ENCODE data around the gene NUDT16L1.
"Not testable (repeated sequence)": the region's sequence is repeated elsewhere in the genome, so short reads cannot be mapped to it uniquely, and the experiment has no call there.

NUDT16L1 gene

DNA sequence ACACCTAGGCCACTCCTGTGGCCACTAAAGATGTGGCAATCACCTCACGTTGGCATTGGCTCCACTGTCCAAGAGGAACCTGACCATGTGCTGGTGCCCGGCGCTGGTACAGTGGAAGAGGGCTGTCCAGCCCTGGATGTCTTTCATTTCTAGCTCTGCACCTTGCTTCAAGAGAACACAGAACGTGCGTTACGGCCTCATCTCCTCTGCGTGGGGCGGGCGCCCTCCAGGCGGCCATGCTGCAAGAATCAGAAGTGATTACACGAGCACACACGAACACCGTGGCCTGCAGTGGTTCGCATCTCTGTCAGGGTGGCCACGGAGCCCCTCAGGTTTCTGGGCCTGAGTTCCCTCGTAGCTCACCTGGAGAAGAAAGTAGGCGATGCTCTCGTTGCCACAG lies 33.3 kb downstream of the NUDT16L1 start:
- DNase-seq: no peak

DNA sequence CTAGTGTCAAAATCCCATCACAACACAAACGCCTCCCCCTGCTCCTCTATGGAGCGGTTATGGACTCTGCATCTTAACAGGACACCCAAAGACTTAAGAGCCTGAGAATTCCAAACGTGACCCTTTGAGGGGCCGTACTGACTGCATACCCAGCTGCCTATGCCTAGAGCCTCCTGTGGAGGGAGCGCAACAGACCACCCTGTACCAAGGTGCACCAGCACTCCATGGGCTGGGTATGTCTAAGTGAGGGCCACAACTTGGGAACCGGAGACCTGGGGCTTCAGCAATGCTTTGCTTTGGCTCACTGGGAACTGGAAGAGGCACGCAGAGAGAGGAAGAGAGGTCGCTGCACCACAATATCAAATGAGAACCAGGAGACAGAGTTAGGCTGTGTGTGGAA lies 35.3 kb downstream of the NUDT16L1 start:
- no peak for DNase-seq

DNA sequence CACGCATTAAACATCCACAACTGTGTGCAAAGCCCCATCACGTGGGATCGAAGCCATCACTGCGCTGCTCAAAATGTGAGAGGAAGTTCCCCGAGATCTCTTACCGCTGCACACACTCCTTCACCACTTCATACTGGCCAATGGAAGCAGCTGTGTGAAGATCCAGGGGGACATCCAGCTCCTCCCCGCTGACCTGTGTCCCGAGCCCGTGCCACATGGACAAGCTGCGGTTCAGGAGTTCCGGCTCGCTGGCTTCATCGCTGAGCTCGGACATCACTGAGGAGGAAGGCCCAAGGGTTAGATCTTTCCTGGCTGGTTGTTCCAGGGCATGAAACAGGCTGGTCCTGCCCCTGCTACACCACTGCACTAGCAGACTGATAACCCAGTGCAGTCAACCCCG lies 36.5 kb downstream of the NUDT16L1 start:
- DNase-seq: no peak

DNA sequence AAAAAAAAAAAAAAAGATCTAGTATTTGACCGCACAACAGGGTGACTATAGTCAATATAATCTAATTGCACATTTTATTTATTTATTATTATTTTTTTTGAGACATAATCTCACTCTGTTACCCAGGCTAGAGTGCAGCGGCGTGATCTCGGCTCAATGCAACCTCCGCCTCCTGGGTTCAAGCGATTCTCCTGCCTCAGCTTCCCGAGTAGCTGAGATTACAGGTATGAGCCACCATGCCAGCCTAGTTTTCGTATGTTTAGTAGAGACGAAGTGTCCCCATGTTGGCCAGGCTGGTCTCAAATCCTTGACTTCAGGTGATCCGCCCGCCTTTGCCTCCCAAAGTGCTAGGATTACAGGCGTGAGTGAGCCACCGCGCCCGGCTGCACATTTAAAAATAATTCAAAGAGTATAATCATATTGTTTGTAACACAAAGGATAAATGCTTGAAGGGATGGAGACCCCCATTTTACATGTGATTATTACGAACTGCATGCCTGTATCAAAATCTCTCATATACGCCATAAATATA lies 39.9 kb downstream of the NUDT16L1 start:
- no peak for DNase-seq

DNA sequence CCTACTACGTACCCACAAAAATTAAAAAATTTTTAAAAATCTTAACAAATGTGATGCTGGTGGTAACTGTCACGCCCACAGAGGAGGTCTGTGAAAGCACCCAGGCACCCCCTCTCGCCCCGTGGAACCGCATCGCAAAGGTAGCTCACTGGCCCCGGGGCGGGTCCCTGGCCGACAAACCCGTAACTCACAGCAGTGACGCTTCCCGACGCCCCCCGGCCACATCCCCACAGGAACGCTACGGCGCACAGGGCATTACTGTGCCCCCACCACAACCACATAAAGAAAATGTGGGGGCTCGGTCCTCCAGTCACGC lies 40.3 kb downstream of the NUDT16L1 start:
- no peak for DNase-seq

DNA sequence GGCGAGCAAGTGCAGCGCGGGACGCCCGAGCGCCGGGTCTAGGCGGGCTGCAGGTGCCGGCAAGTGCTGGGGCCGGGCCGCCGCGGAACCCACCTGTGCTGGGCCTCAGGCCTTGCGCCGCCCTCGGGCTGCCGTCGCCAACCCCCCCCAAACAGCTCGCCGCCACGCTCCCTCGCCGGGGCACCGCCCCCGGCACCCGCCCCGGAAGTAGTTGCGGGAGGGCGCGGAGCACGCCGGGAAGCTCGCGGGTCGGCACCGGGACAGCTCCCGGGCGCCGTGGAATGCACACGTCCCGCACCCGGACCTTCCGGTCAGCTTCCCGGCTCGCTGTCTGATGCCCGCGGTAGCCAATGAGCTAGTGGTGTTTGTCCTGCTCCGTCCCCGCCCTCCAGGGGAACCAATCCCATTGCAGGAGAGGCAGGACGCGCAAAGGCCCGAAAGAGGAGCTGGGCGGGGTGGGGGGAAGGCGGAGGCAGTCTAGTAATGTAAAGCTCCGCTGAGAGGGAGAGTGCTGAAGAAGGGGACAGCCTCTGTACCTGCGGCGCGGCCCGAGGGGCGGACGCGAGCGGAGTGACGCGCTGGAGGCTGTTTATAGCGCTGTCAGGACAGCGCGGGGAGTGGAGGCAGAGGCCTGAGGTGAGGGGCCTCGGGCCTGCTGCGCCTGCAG lies 40.8 kb downstream of the NUDT16L1 start, which contains the start of the genes ANKS3 and DNAAF8:
TSS of gene ANKS3 (minus strand) at position 209 of the 667 bp plus-strand sequence. CDS start 4,122 bp downstream, outside the sequence.
TSS of gene DNAAF8 (plus strand) at position 475 of the 667 bp plus-strand sequence. CDS start 1,978 bp downstream, outside the sequence.
- DNase-seq: peak; percentile 80

DNA sequence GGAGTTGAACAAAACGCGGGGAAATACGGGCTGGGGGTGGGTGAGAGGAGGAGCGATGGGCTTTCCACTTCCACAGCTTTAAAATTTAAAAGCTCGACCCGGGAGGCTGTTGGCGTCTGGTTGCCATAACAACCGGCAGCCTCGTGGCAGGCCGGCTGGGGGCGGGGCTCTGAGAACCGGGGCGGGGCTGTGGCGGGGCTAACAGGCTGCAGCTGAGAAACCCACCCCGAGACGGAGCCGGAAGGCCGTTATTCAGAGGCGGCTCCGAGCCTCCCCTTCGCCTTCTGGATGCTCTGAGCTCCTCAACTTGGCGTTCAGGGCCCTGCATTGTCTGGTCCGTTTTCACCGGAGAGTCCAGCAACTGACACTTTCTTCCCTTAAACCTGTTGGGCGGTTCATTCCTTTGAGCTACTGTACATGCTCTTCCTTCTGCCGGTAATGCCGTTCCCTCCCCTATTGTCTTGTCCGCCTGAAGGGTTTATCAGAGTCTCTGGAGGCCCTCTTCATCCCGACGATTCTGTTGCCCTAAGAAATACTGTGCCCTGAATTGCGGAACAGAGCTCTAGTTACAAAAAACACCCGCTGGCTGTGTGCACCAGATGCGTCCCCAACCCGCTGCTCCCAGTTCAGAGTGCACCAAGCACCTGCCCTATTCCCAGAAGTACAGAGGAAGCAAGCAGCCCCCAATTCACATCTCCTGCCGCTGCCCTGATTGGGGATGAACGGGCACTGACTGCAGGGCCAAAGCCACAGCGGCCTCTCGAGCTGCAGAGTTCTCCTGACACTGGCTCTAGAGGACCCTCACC lies 41.6 kb downstream of the NUDT16L1 start:
- peak; percentile 93 for DNase-seq

DNA sequence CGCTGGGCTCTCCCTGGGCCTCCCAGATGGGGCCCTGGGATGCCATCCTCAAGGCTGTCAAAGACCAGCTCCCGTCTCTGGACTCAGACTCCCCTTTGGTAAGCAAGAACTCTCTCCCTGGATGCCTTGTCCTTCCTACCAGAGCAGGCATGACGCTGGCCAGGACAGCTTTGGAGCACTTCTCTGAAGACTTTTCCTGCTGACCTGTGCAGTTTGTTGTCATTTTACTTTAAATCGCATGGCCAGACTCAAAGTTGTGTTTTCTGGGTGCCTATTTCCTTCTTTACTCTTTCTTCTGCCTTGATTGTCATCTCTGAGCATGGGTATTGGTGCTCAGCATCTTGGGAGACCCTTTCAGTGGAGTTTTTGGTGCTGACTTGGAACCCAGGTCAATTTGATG lies 43.2 kb downstream of the NUDT16L1 start:
- no peak for DNase-seq

DNA sequence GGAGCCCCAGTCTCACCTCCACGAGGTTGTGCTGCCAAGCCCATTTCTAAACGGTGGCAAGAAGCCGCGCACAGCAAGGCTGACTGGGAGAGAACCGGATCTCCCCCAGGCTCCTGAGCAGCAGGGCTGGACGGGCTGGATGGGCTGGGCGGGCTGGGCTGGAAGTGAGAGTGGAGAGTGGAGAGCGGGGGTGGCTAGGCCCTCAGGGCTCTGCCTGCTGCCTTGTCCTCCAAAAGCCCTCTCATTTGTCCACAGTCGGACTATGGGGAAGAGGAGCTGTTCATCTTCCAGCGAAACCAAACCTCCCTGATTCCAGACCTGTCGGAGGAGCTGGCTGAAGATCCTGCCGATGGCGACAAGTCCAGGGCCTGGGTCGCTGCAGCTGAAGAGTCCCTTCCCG lies 44.2 kb downstream of the NUDT16L1 start:
- DNase-seq: no peak

DNA sequence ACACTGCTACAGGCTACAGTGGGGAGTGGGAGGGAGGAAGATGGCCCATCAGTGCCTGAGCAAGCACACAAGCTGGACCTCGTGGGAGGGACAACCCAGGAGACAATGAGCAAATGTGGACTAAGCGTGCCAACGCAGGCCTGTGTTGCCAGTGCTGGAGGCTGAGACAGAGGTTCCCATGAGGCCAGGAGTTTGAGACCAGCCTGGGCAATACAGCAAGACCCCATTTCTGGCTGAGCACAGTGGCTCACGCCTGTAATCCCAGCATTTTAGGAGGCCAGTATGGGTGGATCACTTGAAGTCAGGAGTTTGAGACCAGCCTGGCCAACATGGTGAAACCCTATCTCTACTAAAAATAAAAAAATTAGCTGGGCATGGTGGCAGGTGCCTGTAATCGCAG lies 45.0 kb downstream of the NUDT16L1 start:
- not testable (repeated sequence) for DNase-seq

DNA sequence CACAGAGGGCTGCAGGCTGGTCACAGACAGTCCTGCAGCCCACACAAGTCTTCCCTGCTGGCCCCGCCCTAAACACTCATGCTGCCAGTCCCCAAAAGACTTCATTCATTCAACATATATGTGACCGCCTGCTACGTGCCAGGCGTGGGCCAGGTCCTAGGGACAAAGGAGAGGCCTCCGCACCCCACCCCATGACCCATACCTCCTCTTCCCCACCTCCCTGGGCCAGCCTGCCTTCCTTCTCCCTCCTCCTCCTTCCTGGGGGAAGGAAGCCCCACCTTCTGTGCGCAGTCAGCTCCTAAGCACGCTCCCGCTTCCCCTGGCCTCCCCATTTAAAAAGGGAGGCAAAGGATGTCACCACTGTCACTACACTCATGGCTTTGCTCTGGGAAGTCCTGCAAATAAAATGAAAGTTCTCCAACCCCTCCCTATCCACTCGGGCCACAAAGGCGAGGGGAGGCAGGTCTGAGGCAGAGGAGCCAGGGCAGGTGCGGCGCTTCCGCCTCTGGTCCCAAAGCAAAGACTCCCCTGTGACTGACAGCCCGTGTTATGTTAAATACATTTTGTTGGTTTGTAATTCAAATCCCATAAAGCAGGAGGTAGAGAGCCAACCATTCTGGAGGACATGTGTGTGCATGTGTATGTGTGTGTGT lies 50.0 kb downstream of the NUDT16L1 start:
- DNase-seq: no peak

DNA sequence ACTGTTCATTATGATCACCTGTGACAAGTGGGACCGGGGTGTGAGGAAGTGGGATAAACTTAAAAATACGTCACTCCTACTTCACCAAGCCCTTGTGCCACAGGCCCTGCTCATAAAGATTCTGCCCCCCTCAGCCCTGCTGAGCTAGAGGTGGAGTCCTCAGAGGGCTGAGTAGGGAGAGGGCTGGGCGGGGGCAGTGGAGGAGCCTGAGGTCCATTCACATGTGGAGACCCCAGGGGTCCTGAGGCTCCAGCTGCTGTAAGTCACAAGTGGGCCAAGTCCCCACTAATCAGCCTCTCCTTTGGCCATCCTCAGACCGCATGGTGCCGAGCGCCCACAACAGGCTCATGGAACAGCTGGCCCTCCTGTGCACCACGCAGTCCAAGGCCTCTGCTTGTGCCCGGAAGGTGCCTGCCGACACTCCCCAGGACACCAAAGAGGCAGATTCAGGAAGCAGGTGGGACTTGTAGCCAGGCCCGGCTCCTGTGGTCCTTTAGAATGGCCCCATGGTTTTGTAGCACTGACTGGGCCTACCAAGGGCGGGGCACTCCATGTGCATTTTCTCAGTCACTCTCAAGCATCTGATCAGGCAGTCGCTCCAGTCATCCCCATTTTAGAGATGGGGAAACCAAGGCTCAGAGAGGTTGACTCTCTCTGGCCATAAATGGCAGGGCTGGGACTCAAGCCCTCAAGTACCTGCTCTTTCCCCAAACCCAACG lies 51.4 kb downstream of the NUDT16L1 start:
- DNase-seq: no peak

DNA sequence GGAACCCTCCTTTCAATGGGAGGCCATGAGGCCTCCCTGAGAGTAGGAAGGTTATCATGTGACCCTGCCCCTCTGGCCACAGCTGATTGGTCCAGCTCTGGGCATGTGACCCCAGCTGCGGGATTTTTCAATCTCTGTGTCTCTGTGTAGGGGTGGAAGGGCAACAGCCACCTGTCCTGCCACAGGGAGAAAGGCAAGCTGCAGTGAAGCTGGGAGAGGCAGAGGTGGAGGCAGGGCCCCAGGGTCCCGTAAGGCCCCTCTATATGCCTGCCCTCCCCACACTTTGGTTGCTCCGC lies 51.9 kb downstream of the NUDT16L1 start:
- DNase-seq: no peak

Measured in CD4-positive, alpha-beta T cell treated with Interleukin-15 for 1 hour (primary cell).